DMS79 (cell line): ENCODE measurements around the gene BARX2.
"Not testable (repeated sequence)": the region's sequence is repeated elsewhere in the genome, so short reads cannot be mapped to it uniquely, and the experiment has no call there.

Source experiments
- DNase-seq: peaks from one replicate; lab custom pipeline; 2025; lab: John Stamatoyannopoulos, UW

The BARX2 gene

GRCh38 chr11:129375751-129376657 lies at the start of gene BARX2:
TSS of gene BARX2 (plus strand) at chr11:129375848. CDS start at chr11:129376036, 188 bp downstream.
- DNase-seq: peak; percentile 61

- no peak for DNase-seq
Observed at GRCh38 chr11:129326921-129327320, 48.7 kb upstream of the BARX2 start.

- not testable (repeated sequence) for DNase-seq
Observed at GRCh38 chr11:129327708-129328107, 47.9 kb upstream of the BARX2 start.

- DNase-seq: no peak
Observed at GRCh38 chr11:129328756-129329155, 46.9 kb upstream of the BARX2 start.

GRCh38 chr11:129331217-129331616 lies 44.4 kb upstream of the BARX2 start:
- no peak for DNase-seq

- DNase-seq: peak; percentile 82
Observed at GRCh38 chr11:129331871-129332274, 43.8 kb upstream of the BARX2 start.

GRCh38 chr11:129333873-129334272 lies 41.8 kb upstream of the BARX2 start:
- peak; percentile 69 for DNase-seq

- DNase-seq: not testable (repeated sequence)
Observed at GRCh38 chr11:129344301-129344940, 31.2 kb upstream of the BARX2 start.

GRCh38 chr11:129346916-129347315 lies 28.7 kb upstream of the BARX2 start:
- DNase-seq: no peak

GRCh38 chr11:129348813-129349212 lies 26.8 kb upstream of the BARX2 start:
- DNase-seq: no peak

- DNase-seq: no peak
Observed at GRCh38 chr11:129352676-129353075, 23.0 kb upstream of the BARX2 start.

- no peak for DNase-seq
Observed at GRCh38 chr11:129354691-129355090, 21.0 kb upstream of the BARX2 start.

GRCh38 chr11:129359748-129360147 lies 15.9 kb upstream of the BARX2 start:
- no peak for DNase-seq

GRCh38 chr11:129364143-129364654 lies 11.4 kb upstream of the BARX2 start:
- DNase-seq: peak; percentile 85

- no peak for DNase-seq
Observed at GRCh38 chr11:129365816-129366215, 9.8 kb upstream of the BARX2 start.

GRCh38 chr11:129366737-129367597 lies 8.7 kb upstream of the BARX2 start:
- DNase-seq: no peak

- DNase-seq: no peak
Observed at GRCh38 chr11:129368889-129369672, 6.6 kb upstream of the BARX2 start.

- no peak for DNase-seq
Observed at GRCh38 chr11:129370715-129371114, 4.9 kb upstream of the BARX2 start.

- no peak for DNase-seq
Observed at GRCh38 chr11:129372609-129373488, 2.8 kb upstream of the BARX2 start.

GRCh38 chr11:129373489-129373953 lies 2.1 kb upstream of the BARX2 start:
- DNase-seq: no peak
